Osteoblast (primary cell): ENCODE measurements around the gene SEMA5B. TPM values are rescaled to one million over a fixed set of nuclear protein-coding genes. Genes with fewer than 3 reads are reported as not detected.

Experiments
- DNase-seq: peaks from one replicate; pipeline ENCODE4 v3.0.0; 2011; ENCODE audit warnings: low spot score, mixed read lengths; ENCODE audit not compliant: insufficient read length; ENCODE audit errors: missing footprints
- H2AFZ ChIP-seq: 2 replicates; pipeline ENCODE4 v1.6.0; 2011; ENCODE audit warnings: mild to moderate bottlenecking, low read length
- H3K27ac ChIP-seq: 2 replicates; pipeline ENCODE4 v1.5.1; 2011; ENCODE audit warnings: mild to moderate bottlenecking, low read depth, low read length, moderate library complexity
- H3K27me3 ChIP-seq: 2 replicates; pipeline ENCODE4 v1.6.0; 2012; ENCODE audit warnings: mild to moderate bottlenecking, control low read depth, inconsistent platforms, low read length, moderate library complexity; ENCODE audit not compliant: insufficient read depth
- H3K36me3 ChIP-seq: 2 replicates; pipeline ENCODE4 v1.5.1; 2011; ENCODE audit warnings: mild to moderate bottlenecking, low read length, control low read depth, moderate library complexity; ENCODE audit not compliant: insufficient read depth
- H3K4me1 ChIP-seq: 2 replicates; pipeline ENCODE4 v1.5.1; 2011; ENCODE audit warnings: mild to moderate bottlenecking, low read length, control low read depth, moderate library complexity; ENCODE audit not compliant: insufficient read depth
- H3K4me2 ChIP-seq: 2 replicates; pipeline ENCODE4 v1.6.0; 2011; ENCODE audit warnings: mild to moderate bottlenecking, low read length; ENCODE audit not compliant: insufficient read depth
- H3K4me3 ChIP-seq: fragments of 200-600 bp; sonication (generic); 3 replicates; pipeline ENCODE4 v1.5.1; 2012; ENCODE audit warnings: mild to moderate bottlenecking, low read length, inconsistent platforms; ENCODE audit not compliant: insufficient read depth
- H3K79me2 ChIP-seq: 2 replicates; pipeline ENCODE4 v1.6.0; 2012; ENCODE audit warnings: mild to moderate bottlenecking, low read length, control low read depth, inconsistent platforms; ENCODE audit not compliant: insufficient read depth
- H3K9me3 ChIP-seq: 2 replicates; pipeline ENCODE4 v1.5.1; 2011; ENCODE audit warnings: low read depth, low read length, control low read depth
- H4K20me1 ChIP-seq: 2 replicates; pipeline ENCODE4 v1.6.0; 2012; ENCODE audit warnings: mild to moderate bottlenecking, low read length, control low read depth; ENCODE audit not compliant: insufficient read depth
- CTCF ChIP-seq: IDR thresholded peaks from 2 replicates; pipeline ENCODE4 v1.5.1; 2011; ENCODE audit warnings: mild to moderate bottlenecking, low read depth, low read length, moderate library complexity; ENCODE audit errors: extremely low read depth
- total RNA-seq: library from RNA; depleted of rRNA; stranded (reverse); fragments of >200 nt; gene quantifications from 2 replicates; pipeline ENCODE4 v1.2.3, GENCODE V29; 2012

The SEMA5B gene
- total RNA-seq, 1 donor, result not detected

- Histone ChIP-seq H3K4me3 (no peak overlapping the region), H3K27ac (no peak overlapping the region)
Observed at GRCh38 chr3:122994954-122995353, 32.6 kb downstream of the SEMA5B start.

GRCh38 chr3:122993124-122993978 is 34.2 kb downstream of the SEMA5B start:
- Histone ChIP-seq H3K4me2 (no peak overlapping the region), H3K4me1 (no peaks in the 10 kb centered on the region), H3K27me3 (peaks cover 97% of the 10 kb centered on the region), H2AFZ (no peak overlapping the region), H4K20me1 (no peaks in the 10 kb centered on the region), H3K79me2 (no peaks in the 10 kb centered on the region), H3K4me3 (no peak overlapping the region), H3K9me3 (no peaks in the 10 kb centered on the region), H3K36me3 (no peaks in the 10 kb centered on the region), H3K27ac (no peak overlapping the region)
- TF ChIP-seq CTCF, result no peak
- no peak for DNase-seq

More at GRCh38 chr3:122994954-122995353, 32.6 kb downstream of the SEMA5B start:
- DNase-seq, result no peak
- Histone ChIP-seq H3K79me2 (no peaks in the 10 kb centered on the region), H3K4me1 (no peaks in the 10 kb centered on the region), H3K36me3 (no peaks in the 10 kb centered on the region), H4K20me1 (no peaks in the 10 kb centered on the region), H3K9me3 (no peaks in the 10 kb centered on the region), H3K4me2 (no peak overlapping the region), H2AFZ (no peak overlapping the region), H3K27me3 (peaks cover 86% of the 10 kb centered on the region)
- TF ChIP-seq CTCF, result no peak

GRCh38 chr3:122992676-122993075 is 34.9 kb downstream of the SEMA5B start:
- Histone ChIP-seq H3K27ac (no peak overlapping the region), H3K79me2 (no peaks in the 10 kb centered on the region), H3K9me3 (no peaks in the 10 kb centered on the region), H2AFZ (no peak overlapping the region), H3K4me3 (no peak overlapping the region), H3K4me2 (no peak overlapping the region), H3K36me3 (no peaks in the 10 kb centered on the region), H4K20me1 (no peaks in the 10 kb centered on the region), H3K4me1 (no peaks in the 10 kb centered on the region), H3K27me3 (peaks cover 98% of the 10 kb centered on the region)
- TF ChIP-seq CTCF, result no peak
- DNase-seq, result no peak

- Histone ChIP-seq H3K9me3 (no peaks in the 10 kb centered on the region), H3K27me3 (peaks cover 99% of the 10 kb centered on the region), H3K4me3 (no peak overlapping the region), H3K4me2 (no peak overlapping the region), H3K4me1 (no peaks in the 10 kb centered on the region), H3K36me3 (no peaks in the 10 kb centered on the region), H2AFZ (no peak overlapping the region), H3K27ac (no peak overlapping the region), H4K20me1 (no peaks in the 10 kb centered on the region), H3K79me2 (no peaks in the 10 kb centered on the region)
- no peak for DNase-seq
- no peak for TF ChIP-seq CTCF
Observed at GRCh38 chr3:122992133-122992532, 35.4 kb downstream of the SEMA5B start.
